Neural progenitor cell (in vitro differentiated cells): ENCODE results near the gene VAT1L.

Experiments used
- EZH2 ChIP-seq: fragments of 200-600 bp; sonication (generic); IDR thresholded peaks from 2 replicates; pipeline ENCODE4 v1.6.1; 2017; ENCODE audit warnings: antibody characterized with exemption, mild to moderate bottlenecking, moderate library complexity
- EZH2phosphoT487 ChIP-seq: fragments of 200-600 bp; sonication (generic); IDR thresholded peaks from 2 replicates; pipeline ENCODE4 v1.6.1; 2017; ENCODE audit warnings: antibody characterized with exemption
- TF ChIP-seq, protein P1 (sequence below): fragments of 200-600 bp; sonication (generic); IDR thresholded peaks from 2 replicates; pipeline ENCODE4 v1.5.1; 2017; ENCODE audit warnings: antibody characterized with exemption, mild to moderate bottlenecking

DNA sequence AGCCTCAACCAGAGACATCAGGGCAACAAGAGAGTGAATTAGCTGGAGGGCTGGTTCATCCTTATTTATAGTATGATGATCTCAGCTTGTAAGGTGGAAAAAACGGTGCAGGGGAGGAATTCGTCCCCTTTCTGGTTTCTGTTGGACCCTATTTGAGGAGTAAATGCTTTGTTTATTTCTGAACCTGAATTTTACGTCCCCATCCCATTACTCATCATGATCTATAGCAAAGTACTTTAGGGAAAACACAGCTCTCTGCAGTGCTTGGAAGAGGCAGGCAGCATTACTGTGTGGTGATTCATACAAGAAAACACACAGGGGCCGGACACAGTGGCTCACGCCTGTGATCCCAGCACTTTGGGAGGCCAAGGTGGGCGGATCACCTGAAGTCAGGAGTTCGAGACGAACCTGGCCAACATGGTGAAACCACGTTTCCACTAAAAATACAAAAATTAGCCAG lies 8.0 kb upstream of the VAT1L start:
- TF ChIP-seq, protein P1, sequence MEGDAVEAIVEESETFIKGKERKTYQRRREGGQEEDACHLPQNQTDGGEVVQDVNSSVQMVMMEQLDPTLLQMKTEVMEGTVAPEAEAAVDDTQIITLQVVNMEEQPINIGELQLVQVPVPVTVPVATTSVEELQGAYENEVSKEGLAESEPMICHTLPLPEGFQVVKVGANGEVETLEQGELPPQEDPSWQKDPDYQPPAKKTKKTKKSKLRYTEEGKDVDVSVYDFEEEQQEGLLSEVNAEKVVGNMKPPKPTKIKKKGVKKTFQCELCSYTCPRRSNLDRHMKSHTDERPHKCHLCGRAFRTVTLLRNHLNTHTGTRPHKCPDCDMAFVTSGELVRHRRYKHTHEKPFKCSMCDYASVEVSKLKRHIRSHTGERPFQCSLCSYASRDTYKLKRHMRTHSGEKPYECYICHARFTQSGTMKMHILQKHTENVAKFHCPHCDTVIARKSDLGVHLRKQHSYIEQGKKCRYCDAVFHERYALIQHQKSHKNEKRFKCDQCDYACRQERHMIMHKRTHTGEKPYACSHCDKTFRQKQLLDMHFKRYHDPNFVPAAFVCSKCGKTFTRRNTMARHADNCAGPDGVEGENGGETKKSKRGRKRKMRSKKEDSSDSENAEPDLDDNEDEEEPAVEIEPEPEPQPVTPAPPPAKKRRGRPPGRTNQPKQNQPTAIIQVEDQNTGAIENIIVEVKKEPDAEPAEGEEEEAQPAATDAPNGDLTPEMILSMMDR, result no peak
- TF ChIP-seq EZH2phosphoT487 (no peak), EZH2 (no peak)
